ENCODE measurements around the gene ADGRG6. TPM values are rescaled to one million over a fixed set of nuclear protein-coding genes. Genes with fewer than 3 reads are reported as not detected.
A peak's percentile ranks its signal among the peaks of the same experiment; 100 is the strongest.

The ADGRG6 gene
- polyA plus RNA-seq, 1 of the 3 experiments (the other 2 are of a cell fraction), result 61.5 TPM

DNA sequence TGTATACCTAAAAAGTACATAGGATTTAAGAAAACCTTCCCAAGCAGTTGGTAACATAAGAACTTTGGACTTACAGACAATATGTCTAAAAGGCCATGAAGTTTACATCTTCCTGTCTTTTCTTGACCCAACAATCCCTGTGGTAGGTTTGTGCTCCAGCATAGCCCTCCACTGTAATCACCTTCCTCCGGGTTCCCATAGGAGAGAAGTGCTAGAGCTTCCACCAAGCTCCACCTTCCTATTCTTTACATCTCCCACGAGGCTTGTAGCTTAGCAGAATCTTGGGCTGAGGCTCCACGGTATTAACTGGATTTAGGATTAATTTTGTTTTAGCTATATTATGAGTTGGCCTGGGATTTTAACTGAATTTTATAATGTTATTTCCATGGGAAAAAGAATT is 23.3 kb downstream of the ADGRG6 start:
- WGBS (ENCODE audit: low lambda C conversion rate), result 22% methylated on average over 3 of the region's 3 CpGs
- Histone ChIP-seq H3K27ac (ENCODE audit: low read depth in 2 of 2, low read length in 1 of 2) (peak overlapping the region; percentile 53 to 63; a peak in 3 of 4 replicates), H3F3A (replicated peaks; ENCODE audit: insufficient read depth) (peaks cover 21% of the 10 kb centered on the region), H2AFZ (ENCODE audit: low read depth) (no peak overlapping the region; the same call in 1 of the 2 replicates), H3K36me3 (replicated peaks in 1 of 2; ENCODE audit: control insufficient read depth in 1 of 2, insufficient read depth in 2 of 2, low read length in 1 of 2) (peaks cover 0 to 4% of the 10 kb centered on the region in 2 experiments), H3K9me2 (no peaks in the 10 kb centered on the region), H3K4me2 (peak overlapping the region; percentile 33; the same call in 1 of the 2 replicates), H4K20me1 (ENCODE audit: insufficient read depth) (no peaks in the 10 kb centered on the region), H3K9me3 (no peaks in the 10 kb centered on the region), H3K4me1 (ENCODE audit: control insufficient read depth in 1 of 2, insufficient read depth in 2 of 2, low read depth in 1 of 2, low read length in 1 of 2) (no peaks in the 10 kb centered on the region; a peak in 1 of 4 replicates), H3K9ac (peak overlapping the region; percentile 19; the same call in 1 of the 2 replicates), H3K4me3 (ENCODE audit: low read depth in 2 of 2, low read length in 1 of 2) (no peak overlapping the region; a peak in 1 of 4 replicates), H3K79me2 (ENCODE audit: insufficient read depth) (peaks cover 97% of the 10 kb centered on the region), H3K27me3 (ENCODE audit: insufficient read depth) (no peaks in the 10 kb centered on the region)
- no peak for DNase-seq
- CTCF ChIA-PET, result no interaction called here
- TF ChIP-seq GATA2 (CRISPR knock-in tag; IDR thresholded peaks at IDR 0.05) (no peak), CHD2 (IDR thresholded peaks at IDR 0.05; ENCODE audit: low read length, partially characterized antibody) (no peak), TAF1 (IDR thresholded peaks at IDR 0.05; ENCODE audit: borderline replicate concordance, low read depth, low read length) (no peak), JUND (IDR thresholded peaks at IDR 0.05) (no peak), TCF12 (IDR thresholded peaks at IDR 0.05) (no peak)
- POLR2A ChIA-PET, result no interaction called here

DNA sequence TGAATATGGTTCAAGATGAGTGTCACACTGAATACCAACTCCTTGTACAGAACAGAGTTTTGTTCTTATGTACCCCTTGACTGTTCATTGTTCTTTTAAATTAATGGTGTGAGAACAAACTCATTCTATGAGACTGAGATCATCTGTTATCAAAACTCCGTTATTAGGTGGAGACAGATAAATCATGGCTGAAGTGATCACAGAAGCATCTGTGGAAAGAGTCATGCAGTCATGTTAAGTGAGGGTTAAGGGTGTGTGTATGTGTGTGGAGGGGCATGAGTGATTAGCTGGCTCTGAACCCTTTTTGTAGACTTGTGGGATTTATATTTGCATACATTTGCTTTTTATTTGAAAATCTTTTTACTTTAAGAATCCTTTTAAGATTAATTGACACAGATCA is 24.7 kb downstream of the ADGRG6 start:
- no peak for DNase-seq
- Histone ChIP-seq H3K9ac (peak overlapping the region; percentile 44; the same call in 1 of the 2 replicates), H2AFZ (ENCODE audit: low read depth) (no peak overlapping the region), H3K4me3 (ENCODE audit: low read depth in 2 of 2, low read length in 1 of 2) (peak overlapping the region in 1 of 2 experiments; percentile 6; a peak in 1 of 4 replicates), H3K9me2 (no peaks in the 10 kb centered on the region), H3K9me3 (no peaks in the 10 kb centered on the region), H3K36me3 (replicated peaks in 1 of 2; ENCODE audit: control insufficient read depth in 1 of 2, insufficient read depth in 2 of 2, low read length in 1 of 2) (peaks cover 0 to 4% of the 10 kb centered on the region in 2 experiments), H3K4me2 (no peak overlapping the region; the same call in 1 of the 2 replicates), H3K27ac (ENCODE audit: low read depth in 2 of 2, low read length in 1 of 2) (peak overlapping the region; percentile 76 to 93), H4K20me1 (ENCODE audit: insufficient read depth) (no peaks in the 10 kb centered on the region), H3K79me2 (ENCODE audit: insufficient read depth) (peaks cover 94% of the 10 kb centered on the region), H3K4me1 (ENCODE audit: control insufficient read depth in 1 of 2, insufficient read depth in 2 of 2, low read depth in 1 of 2, low read length in 1 of 2) (no peaks in the 10 kb centered on the region; a peak in 1 of 4 replicates), H3K27me3 (ENCODE audit: insufficient read depth) (no peaks in the 10 kb centered on the region), H3F3A (replicated peaks; ENCODE audit: insufficient read depth) (peaks cover 28% of the 10 kb centered on the region)
- WGBS (ENCODE audit: low lambda C conversion rate), result 10% methylated on average over 1 of the region's 1 CpG
- CTCF ChIA-PET, result no interaction called here
- TF ChIP-seq RCOR1 (IDR thresholded peaks at IDR 0.05; ENCODE audit: low read length) (no peak), RAD21 (IDR thresholded peaks at IDR 0.05; ENCODE audit: low read length) (no peak), SIN3A (IDR thresholded peaks at IDR 0.05; ENCODE audit: borderline replicate concordance, low read depth, low read length) (no peak), MEF2A (IDR thresholded peaks at IDR 0.05; ENCODE audit: borderline replicate concordance, low read depth) (no peak), NRF1 (IDR thresholded peaks at IDR 0.05; ENCODE audit: low read depth, low read length) (no peak), TEAD4 (IDR thresholded peaks at IDR 0.05; ENCODE audit: borderline replicate concordance, insufficient read depth) (no peak)
- TF ChIP-seq, protein P1, sequence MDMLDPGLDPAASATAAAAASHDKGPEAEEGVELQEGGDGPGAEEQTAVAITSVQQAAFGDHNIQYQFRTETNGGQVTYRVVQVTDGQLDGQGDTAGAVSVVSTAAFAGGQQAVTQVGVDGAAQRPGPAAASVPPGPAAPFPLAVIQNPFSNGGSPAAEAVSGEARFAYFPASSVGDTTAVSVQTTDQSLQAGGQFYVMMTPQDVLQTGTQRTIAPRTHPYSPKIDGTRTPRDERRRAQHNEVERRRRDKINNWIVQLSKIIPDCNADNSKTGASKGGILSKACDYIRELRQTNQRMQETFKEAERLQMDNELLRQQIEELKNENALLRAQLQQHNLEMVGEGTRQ (IDR thresholded peaks at IDR 0.05; ENCODE audit: borderline replicate concordance, low read depth, low read length), result no peak
- TF ChIP-seq, protein P2, sequence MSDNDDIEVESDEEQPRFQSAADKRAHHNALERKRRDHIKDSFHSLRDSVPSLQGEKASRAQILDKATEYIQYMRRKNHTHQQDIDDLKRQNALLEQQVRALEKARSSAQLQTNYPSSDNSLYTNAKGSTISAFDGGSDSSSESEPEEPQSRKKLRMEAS (IDR thresholded peaks at IDR 0.05; ENCODE audit: low read depth), result no peak
- POLR2A ChIA-PET, result no interaction called here
